Left lung (tissue), 10 donors: ENCODE measurements around the gene NTRK1. TPM values are rescaled to one million over a fixed set of nuclear protein-coding genes. Genes with fewer than 3 reads are reported as not detected.

Experiments
- ATAC-seq: fragments of 200-7000 bp; cut with Tn5 transposase; one replicate; pipeline ENCODE4 v1.9.1; 2020; ENCODE audit warnings: moderate library complexity
- DNase-seq, 4 donors: peaks; one replicate each; pipeline ENCODE4 v3.0.0-alpha.2; 2013 to 2020
- H3K27ac ChIP-seq, 2 donors: fragments of 200-600 bp; sonication (generic) in 1 of 2; one replicate each; pipeline versions ENCODE4 v1.5.0 to v1.8.0; 2020 to 2021
- H3K27me3 ChIP-seq, 2 donors: fragments of 200-600 bp; sonication (generic) in 1 of 2; one replicate each; pipeline versions ENCODE4 v1.5.0 to v1.8.0; 2020 to 2021
- H3K36me3 ChIP-seq, 2 donors: fragments of 200-600 bp; sonication (generic) in 1 of 2; one replicate each; pipeline versions ENCODE4 v1.5.0 to v1.8.0; 2020 to 2021
- H3K4me1 ChIP-seq, 2 donors: fragments of 200-600 bp; one replicate each; pipeline ENCODE4 v1.8.0; 2021
- H3K4me3 ChIP-seq, 2 donors: fragments of 200-600 bp; sonication (generic) in 1 of 2; one replicate each; pipeline versions ENCODE4 v1.5.0 to v1.8.0; 2020 to 2021; ENCODE audit warnings: mild to moderate bottlenecking in 1 of 2
- H3K9me3 ChIP-seq, 2 donors: fragments of 200-600 bp; sonication (generic) in 1 of 2; one replicate each; pipeline versions ENCODE4 v1.5.0 to v1.8.0; 2020 to 2021
- intact Hi-C, 2 donors: fragments of 100-400 bp; cut with DNase I; formaldehyde crosslinking; loops; one replicate each; pipeline versions ENCODE4 v1.11.2 to v1.14.2; 2022
- polyA plus RNA-seq, 6 donors: library from polyadenylated mRNA; unstranded; fragments of 120-200 nt; gene quantifications; one replicate each; pipeline ENCODE4 v1.2.1, GENCODE V29; 2013; ENCODE audit not compliant: insufficient read length in 6 of 6
- total RNA-seq, 2 donors: library from RNA; stranded (reverse); fragmentation: NEBNext Ultra II Directional; extraction: Animal tissue kit (Norgen Biotek cat#: 25700); gene quantifications; one replicate each; pipeline ENCODE4 v1.2.1, GENCODE V29; 2021
- TF ChIP-seq, protein P1 (sequence below), 2 donors: fragments of 200-600 bp; sonication (generic) in 1 of 2; IDR thresholded peaks; one replicate each; pipeline versions ENCODE4 v1.5.0 to v1.8.0; 2021; ENCODE audit warnings: antibody characterized with exemption in 2 of 2
- donor health status: DM: no; HTN: yes; CAD: no.
- donor health status: DM: no; HTN: no; CAD: no.

Gene NTRK1
- total and polyA plus RNA-seq, 8 donors, result 0.15 to 0.97 (median 0.34) TPM; not detected in 1

DNA sequence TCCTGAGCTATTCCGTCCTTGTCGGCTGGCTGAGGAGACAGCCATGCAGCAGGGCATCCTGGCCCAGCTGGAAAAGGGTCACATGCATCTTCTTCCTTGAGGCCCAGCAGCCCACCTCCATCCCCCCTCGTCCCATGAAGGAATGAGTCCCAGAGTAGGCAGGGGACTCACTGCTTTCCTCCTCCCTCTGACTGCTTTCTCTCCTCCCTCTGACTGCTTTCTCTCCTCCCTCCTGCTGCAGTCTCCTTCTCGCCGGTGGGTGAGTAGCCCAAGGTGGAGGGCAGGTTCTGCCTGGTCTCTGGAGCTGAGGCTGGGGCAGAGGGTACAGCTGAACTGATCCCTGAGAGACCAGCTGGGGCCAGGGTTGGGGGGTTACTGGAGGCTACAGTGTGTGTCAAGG, 13.5 kb downstream of the NTRK1 start:
- TF ChIP-seq, protein P1, sequence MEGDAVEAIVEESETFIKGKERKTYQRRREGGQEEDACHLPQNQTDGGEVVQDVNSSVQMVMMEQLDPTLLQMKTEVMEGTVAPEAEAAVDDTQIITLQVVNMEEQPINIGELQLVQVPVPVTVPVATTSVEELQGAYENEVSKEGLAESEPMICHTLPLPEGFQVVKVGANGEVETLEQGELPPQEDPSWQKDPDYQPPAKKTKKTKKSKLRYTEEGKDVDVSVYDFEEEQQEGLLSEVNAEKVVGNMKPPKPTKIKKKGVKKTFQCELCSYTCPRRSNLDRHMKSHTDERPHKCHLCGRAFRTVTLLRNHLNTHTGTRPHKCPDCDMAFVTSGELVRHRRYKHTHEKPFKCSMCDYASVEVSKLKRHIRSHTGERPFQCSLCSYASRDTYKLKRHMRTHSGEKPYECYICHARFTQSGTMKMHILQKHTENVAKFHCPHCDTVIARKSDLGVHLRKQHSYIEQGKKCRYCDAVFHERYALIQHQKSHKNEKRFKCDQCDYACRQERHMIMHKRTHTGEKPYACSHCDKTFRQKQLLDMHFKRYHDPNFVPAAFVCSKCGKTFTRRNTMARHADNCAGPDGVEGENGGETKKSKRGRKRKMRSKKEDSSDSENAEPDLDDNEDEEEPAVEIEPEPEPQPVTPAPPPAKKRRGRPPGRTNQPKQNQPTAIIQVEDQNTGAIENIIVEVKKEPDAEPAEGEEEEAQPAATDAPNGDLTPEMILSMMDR (IDR thresholded peaks at IDR 0.05), result no peak
- Histone ChIP-seq H3K4me1 (no peaks in the 10 kb centered on the region), H3K27ac (no peak overlapping the region), H3K27me3 (peaks cover 0 to 57% of the 10 kb centered on the region in 2 donors), H3K36me3 (no peaks in the 10 kb centered on the region), H3K9me3 (no peaks in the 10 kb centered on the region), H3K4me3 (no peak overlapping the region)
- DNase-seq, result no peak
- no peak for ATAC-seq
- intact Hi-C loops, result no loop called here

DNA sequence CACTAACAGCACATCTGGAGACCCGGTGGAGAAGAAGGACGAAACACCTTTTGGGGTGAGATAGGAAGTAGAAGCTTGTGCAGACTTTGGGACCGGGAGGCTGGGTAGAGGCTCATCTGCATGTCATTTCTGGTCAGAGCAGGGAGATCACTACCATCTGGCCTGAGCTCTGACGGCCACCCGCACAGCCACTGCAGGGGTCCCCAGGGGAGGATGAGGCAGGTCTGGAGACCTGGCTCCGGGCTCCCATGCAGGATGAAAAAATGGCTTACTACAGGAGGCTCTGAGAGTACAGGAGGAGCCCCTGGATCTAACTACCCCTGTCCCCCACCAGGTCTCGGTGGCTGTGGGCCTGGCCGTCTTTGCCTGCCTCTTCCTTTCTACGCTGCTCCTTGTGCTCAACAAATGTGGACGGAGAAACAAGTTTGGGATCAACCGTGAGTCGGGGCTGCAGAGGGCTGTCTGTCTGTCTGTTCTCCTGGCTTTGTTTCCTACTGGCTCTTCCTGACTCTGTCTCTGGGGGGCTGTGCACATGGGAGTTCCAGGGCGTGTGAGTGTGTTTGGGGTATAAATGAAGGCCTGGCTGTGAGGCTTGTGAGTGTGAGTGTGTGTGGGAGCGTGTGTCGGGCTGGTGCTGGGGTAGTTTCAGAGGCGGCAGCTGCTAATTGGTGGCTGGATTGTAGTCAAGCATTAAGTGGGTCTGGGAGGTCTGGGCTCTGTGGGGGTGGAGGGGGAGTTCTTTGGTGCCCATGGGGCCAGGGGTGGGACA, 14.1 kb downstream of the NTRK1 start:
- Histone ChIP-seq H3K27ac (no peak overlapping the region), H3K27me3 (peaks cover 0 to 63% of the 10 kb centered on the region in 2 donors), H3K4me1 (no peaks in the 10 kb centered on the region), H3K36me3 (no peaks in the 10 kb centered on the region), H3K9me3 (no peaks in the 10 kb centered on the region), H3K4me3 (no peak overlapping the region)
- DNase-seq (no peak), ATAC-seq (no peak)
- intact Hi-C loops, result no loop called here
- TF ChIP-seq, protein P1 (IDR thresholded peaks at IDR 0.05), result no peak

DNA sequence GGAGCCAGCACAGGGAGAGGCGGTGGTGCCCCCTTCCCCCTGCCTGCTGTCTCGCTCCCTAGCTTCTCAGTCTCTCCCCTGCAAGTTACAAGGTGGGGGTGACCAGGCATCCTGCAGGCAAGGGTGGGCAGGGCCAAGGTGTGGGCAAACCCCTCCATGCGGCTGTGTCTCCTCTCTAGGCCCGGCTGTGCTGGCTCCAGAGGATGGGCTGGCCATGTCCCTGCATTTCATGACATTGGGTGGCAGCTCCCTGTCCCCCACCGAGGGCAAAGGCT, 14.6 kb downstream of the NTRK1 start:
- Histone ChIP-seq H3K27ac (no peak overlapping the region), H3K4me3 (no peak overlapping the region), H3K36me3 (no peaks in the 10 kb centered on the region), H3K27me3 (peaks cover 0 to 68% of the 10 kb centered on the region in 2 donors), H3K9me3 (no peaks in the 10 kb centered on the region), H3K4me1 (no peaks in the 10 kb centered on the region)
- TF ChIP-seq, protein P1 (IDR thresholded peaks at IDR 0.05), result no peak
- DNase-seq (no peak), ATAC-seq (no peak)
- intact Hi-C loops, result no loop called here

DNA sequence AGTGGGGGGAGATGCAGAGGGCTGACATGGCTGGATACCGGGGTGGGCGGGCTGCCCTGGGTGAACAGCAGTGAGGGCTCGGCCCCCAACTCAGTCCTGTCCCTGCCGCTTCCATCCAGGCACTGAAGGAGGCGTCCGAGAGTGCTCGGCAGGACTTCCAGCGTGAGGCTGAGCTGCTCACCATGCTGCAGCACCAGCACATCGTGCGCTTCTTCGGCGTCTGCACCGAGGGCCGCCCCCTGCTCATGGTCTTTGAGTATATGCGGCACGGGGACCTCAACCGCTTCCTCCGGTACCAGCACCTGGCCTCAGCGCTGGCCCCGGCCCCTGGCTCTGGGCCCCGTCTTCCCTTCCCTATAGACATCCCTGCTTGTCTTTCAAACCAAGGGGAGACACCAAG, 15.6 kb downstream of the NTRK1 start:
- Histone ChIP-seq H3K4me1 (no peaks in the 10 kb centered on the region), H3K9me3 (no peaks in the 10 kb centered on the region), H3K27ac (no peak overlapping the region), H3K27me3 (peaks cover 0 to 78% of the 10 kb centered on the region in 2 donors), H3K36me3 (no peaks in the 10 kb centered on the region), H3K4me3 (no peak overlapping the region)
- TF ChIP-seq, protein P1 (IDR thresholded peaks at IDR 0.05), result no peak
- ATAC-seq, result no peak
- DNase-seq, result no peak
- intact Hi-C loops, result no loop called here

DNA sequence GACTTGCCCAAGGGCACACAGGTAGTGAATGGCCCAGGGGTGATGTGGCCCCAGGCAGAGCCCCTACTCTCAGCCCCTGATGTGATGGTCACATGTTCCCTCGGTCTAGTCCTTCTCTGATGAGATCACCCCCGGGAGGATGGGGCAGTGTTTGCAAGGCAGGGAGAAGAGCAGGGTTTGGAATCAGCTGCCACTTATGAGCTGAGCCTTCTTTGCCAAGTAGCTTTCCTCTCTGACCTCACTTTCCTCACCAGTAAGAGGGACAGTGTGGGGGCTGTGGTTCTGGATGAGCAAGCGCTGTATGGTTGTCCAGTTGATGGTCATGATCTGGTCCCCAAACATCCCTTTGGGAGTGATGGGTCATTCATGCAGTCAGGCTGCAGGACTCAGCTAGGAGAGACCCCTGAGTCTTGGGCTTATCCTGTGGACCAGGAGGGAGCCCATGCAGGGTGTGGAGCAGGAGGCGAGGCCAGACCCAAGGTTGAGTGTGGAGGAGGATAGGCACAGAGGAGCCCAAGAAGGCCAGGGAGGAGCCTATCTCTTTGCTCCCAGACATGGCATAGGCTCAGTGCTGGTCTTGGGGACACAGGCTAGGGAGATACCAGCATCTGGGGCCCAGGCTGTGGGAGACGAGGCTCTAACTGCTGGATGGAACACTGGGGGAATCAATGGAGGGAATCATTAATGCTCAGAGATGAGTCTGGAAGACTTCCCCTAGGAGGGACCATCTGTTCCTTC, 16.9 kb downstream of the NTRK1 start:
- ATAC-seq, result no peak
- no peak overlapping the region for H3K4me3 ChIP-seq
- no peaks in the 10 kb centered on the region for H3K4me1 ChIP-seq
- no peaks in the 10 kb centered on the region for H3K36me3 ChIP-seq
- no peak overlapping the region for H3K27ac ChIP-seq
- TF ChIP-seq, protein P1 (IDR thresholded peaks at IDR 0.05), result no peak
- intact Hi-C loops, result no loop called here
- no peak for DNase-seq
- peaks cover 0 to 77% of the 10 kb centered on the region in 2 donors for H3K27me3 ChIP-seq
- no peaks in the 10 kb centered on the region for H3K9me3 ChIP-seq
